ENCODE measurements around the gene AAGAB.

DNA sequence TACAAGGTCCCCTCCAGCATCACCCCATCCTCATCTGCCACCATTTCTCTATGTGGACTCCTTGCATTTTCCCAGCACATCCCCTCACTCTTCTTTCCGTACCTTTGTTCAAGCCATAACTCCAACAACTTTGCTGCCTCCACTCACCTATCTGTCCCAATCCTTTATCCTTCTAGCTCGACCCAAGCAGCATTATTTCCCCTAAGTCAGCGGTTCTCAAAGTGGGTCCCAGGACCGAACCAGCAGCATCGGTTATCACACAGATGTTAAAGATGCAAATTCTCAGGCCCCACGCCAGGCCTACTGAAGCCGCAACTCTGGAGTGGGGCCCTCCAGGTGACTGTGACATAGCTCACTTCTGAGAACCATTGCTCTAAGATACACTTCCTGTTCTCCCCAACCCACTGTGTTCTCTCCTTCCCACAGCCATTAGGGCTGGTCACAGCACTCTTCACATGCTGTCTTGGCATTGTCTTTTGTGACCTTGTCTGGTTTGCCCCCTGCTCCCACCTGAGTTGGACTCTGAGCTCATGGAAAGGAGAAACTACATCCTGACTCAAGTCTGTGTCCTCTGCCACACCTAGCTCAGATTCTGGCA lies 56.2 kb downstream of the AAGAB start:
- TF ChIP-seq, protein P1, sequence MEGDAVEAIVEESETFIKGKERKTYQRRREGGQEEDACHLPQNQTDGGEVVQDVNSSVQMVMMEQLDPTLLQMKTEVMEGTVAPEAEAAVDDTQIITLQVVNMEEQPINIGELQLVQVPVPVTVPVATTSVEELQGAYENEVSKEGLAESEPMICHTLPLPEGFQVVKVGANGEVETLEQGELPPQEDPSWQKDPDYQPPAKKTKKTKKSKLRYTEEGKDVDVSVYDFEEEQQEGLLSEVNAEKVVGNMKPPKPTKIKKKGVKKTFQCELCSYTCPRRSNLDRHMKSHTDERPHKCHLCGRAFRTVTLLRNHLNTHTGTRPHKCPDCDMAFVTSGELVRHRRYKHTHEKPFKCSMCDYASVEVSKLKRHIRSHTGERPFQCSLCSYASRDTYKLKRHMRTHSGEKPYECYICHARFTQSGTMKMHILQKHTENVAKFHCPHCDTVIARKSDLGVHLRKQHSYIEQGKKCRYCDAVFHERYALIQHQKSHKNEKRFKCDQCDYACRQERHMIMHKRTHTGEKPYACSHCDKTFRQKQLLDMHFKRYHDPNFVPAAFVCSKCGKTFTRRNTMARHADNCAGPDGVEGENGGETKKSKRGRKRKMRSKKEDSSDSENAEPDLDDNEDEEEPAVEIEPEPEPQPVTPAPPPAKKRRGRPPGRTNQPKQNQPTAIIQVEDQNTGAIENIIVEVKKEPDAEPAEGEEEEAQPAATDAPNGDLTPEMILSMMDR (IDR thresholded peaks at IDR 0.05; ENCODE audit: insufficient read depth, low read length, poor library complexity, severe bottlenecking), result no peak
- TF ChIP-seq EZH2phosphoT487 (conservative IDR thresholded peaks at IDR 0.05; ENCODE audit: low read length), result no peak

Measured in SU-DHL-6 (cell line).